IPS-18c (cell line): ENCODE data around the gene NEXN.

Experiments used
- H3K4me3 ChIP-seq: 2 replicates; pipeline ENCODE4 v1.7.0; 2013; ENCODE audit warnings: low read depth, mild to moderate bottlenecking, low read length, moderate library complexity; ENCODE audit not compliant: insufficient read depth
- H3K9me3 ChIP-seq: one replicate; pipeline ENCODE4 v1.6.1; 2013; ENCODE audit warnings: mild to moderate bottlenecking, low read length, moderate library complexity; ENCODE audit not compliant: control insufficient read depth, insufficient read depth

Gene NEXN

GRCh38 chr1:77948841-77949424 is 60.5 kb downstream of the NEXN start:
- Histone ChIP-seq H3K4me3 (no peak overlapping the region), H3K9me3 (no peaks in the 10 kb centered on the region)

GRCh38 chr1:77950873-77951272 is 62.4 kb downstream of the NEXN start:
- Histone ChIP-seq H3K4me3 (no peak overlapping the region), H3K9me3 (no peaks in the 10 kb centered on the region)

- Histone ChIP-seq H3K4me3 (no peak overlapping the region), H3K9me3 (no peaks in the 10 kb centered on the region)
Observed at GRCh38 chr1:77951328-77951727, 62.9 kb downstream of the NEXN start.

GRCh38 chr1:77953907-77954306 is 65.5 kb downstream of the NEXN start:
- H3K9me3 ChIP-seq = no peaks in the 10 kb centered on the region
- H3K4me3 ChIP-seq = no peak overlapping the region

GRCh38 chr1:77954521-77954920 is 66.1 kb downstream of the NEXN start:
- Histone ChIP-seq H3K9me3 (no peaks in the 10 kb centered on the region), H3K4me3 (no peak overlapping the region)

- Histone ChIP-seq H3K9me3 (no peaks in the 10 kb centered on the region), H3K4me3 (no peak overlapping the region)
Observed at GRCh38 chr1:77955709-77956108, 67.3 kb downstream of the NEXN start.

- no peak overlapping the region for H3K4me3 ChIP-seq
Observed at GRCh38 chr1:77956464-77956863, 68.0 kb downstream of the NEXN start.

GRCh38 chr1:77958391-77958790 is 70.0 kb downstream of the NEXN start:
- H3K9me3 ChIP-seq = no peaks in the 10 kb centered on the region

More at GRCh38 chr1:77956464-77956863, 68.0 kb downstream of the NEXN start:
- no peaks in the 10 kb centered on the region for H3K9me3 ChIP-seq

GRCh38 chr1:77958850-77959249 is 70.4 kb downstream of the NEXN start:
- H3K9me3 ChIP-seq = no peaks in the 10 kb centered on the region
- H3K4me3 ChIP-seq = no peak overlapping the region

More at GRCh38 chr1:77958391-77958790, 70.0 kb downstream of the NEXN start:
- no peak overlapping the region for H3K4me3 ChIP-seq

GRCh38 chr1:77961392-77961791 is 73.0 kb downstream of the NEXN start:
- Histone ChIP-seq H3K9me3 (no peaks in the 10 kb centered on the region), H3K4me3 (no peak overlapping the region)

- Histone ChIP-seq H3K4me3 (no peak overlapping the region), H3K9me3 (no peaks in the 10 kb centered on the region)
Observed at GRCh38 chr1:77966291-77966690, 77.9 kb downstream of the NEXN start.

GRCh38 chr1:77970192-77970591 is 81.8 kb downstream of the NEXN start:
- Histone ChIP-seq H3K4me3 (no peak overlapping the region), H3K9me3 (no peaks in the 10 kb centered on the region)

- Histone ChIP-seq H3K9me3 (no peaks in the 10 kb centered on the region), H3K4me3 (no peak overlapping the region)
Observed at GRCh38 chr1:77972080-77972479, 83.7 kb downstream of the NEXN start.

- no peaks in the 10 kb centered on the region for H3K9me3 ChIP-seq
- H3K4me3 ChIP-seq = no peak overlapping the region; the same call in 1 of the 2 replicates
Observed at GRCh38 chr1:77975386-77975785, 87.0 kb downstream of the NEXN start.

- no peak overlapping the region for H3K4me3 ChIP-seq
- no peaks in the 10 kb centered on the region for H3K9me3 ChIP-seq
Observed at GRCh38 chr1:77975907-77976306, 87.5 kb downstream of the NEXN start.

GRCh38 chr1:77976433-77977076 is 88.1 kb downstream of the NEXN start:
- Histone ChIP-seq H3K4me3 (peak overlapping the region; percentile 98), H3K9me3 (no peaks in the 10 kb centered on the region)

GRCh38 chr1:77977989-77978292 is 89.5 kb downstream of the NEXN start:
- no peaks in the 10 kb centered on the region for H3K9me3 ChIP-seq

GRCh38 chr1:77978293-77978968 is 90.0 kb downstream of the NEXN start:
- no peaks in the 10 kb centered on the region for H3K9me3 ChIP-seq
- peak overlapping the region; percentile 98 for H3K4me3 ChIP-seq

More at GRCh38 chr1:77977989-77978292, 89.5 kb downstream of the NEXN start:
- H3K4me3 ChIP-seq = peak overlapping the region; percentile 98
